DND-41 (cell line): ENCODE results near the gene PBX4.

Source experiments
- ATAC-seq: fragments of 200-7000 bp; cut with Tn5 transposase; 3 replicates; pipeline ENCODE4 v1.9.1; 2021; ENCODE audit warnings: low read depth; ENCODE audit not compliant: insufficient read depth
- DNase-seq: peaks from one replicate; pipeline ENCODE4 v3.0.0-alpha.2; 2020
- H2AFZ ChIP-seq: 2 replicates; pipeline ENCODE4 v1.6.0; 2012; ENCODE audit warnings: low read depth, low read length
- H3K27ac ChIP-seq: 2 replicates; pipeline ENCODE4 v1.5.1; 2012; ENCODE audit warnings: low read length, inconsistent platforms
- H3K27me3 ChIP-seq: fragments of 200-600 bp; sonication (generic); 2 replicates; pipeline ENCODE4 v1.6.0; 2012; ENCODE audit warnings: low read length, mild to moderate bottlenecking, inconsistent platforms; ENCODE audit not compliant: insufficient read depth, poor library complexity
- H3K36me3 ChIP-seq: 2 replicates; pipeline ENCODE4 v1.5.1; 2012; ENCODE audit warnings: low read length, inconsistent platforms; ENCODE audit not compliant: insufficient read depth
- H3K4me1 ChIP-seq: 2 replicates; pipeline ENCODE4 v1.5.1; 2012; ENCODE audit warnings: mild to moderate bottlenecking, low read length; ENCODE audit not compliant: insufficient read depth
- H3K4me2 ChIP-seq: 2 replicates; pipeline ENCODE4 v1.6.0; 2012; ENCODE audit warnings: mild to moderate bottlenecking, moderate library complexity, low read length, inconsistent platforms; ENCODE audit not compliant: insufficient read depth
- H3K4me3 ChIP-seq, 2 experiments: fragments of 200-600 bp in 1 of 2; shearing (Covaris generic) in 1 of 2; 2 replicates each; pipeline ENCODE4 v1.5.1; 2012 to 2016; ENCODE audit warnings: inconsistent platforms in 2 of 2, low read length in 2 of 2, mild to moderate bottlenecking in 2 of 2, low read depth in 1 of 2, moderate library complexity in 1 of 2
- H3K79me2 ChIP-seq: 2 replicates; pipeline ENCODE4 v1.6.0; 2012; ENCODE audit warnings: low read length, inconsistent platforms; ENCODE audit not compliant: insufficient read depth
- H3K9ac ChIP-seq: 2 replicates; pipeline ENCODE4 v1.6.0; 2012; ENCODE audit warnings: low read depth, mild to moderate bottlenecking, inconsistent platforms, low read length, moderate library complexity
- H3K9me3 ChIP-seq: 2 replicates; pipeline ENCODE4 v1.5.1; 2012; ENCODE audit warnings: low read length, moderate library complexity, mild to moderate bottlenecking, inconsistent platforms; ENCODE audit not compliant: insufficient read depth, severe bottlenecking
- H4K20me1 ChIP-seq: 2 replicates; pipeline ENCODE4 v1.6.0; 2012; ENCODE audit warnings: low read length; ENCODE audit not compliant: insufficient read depth
- CTCF ChIP-seq: IDR thresholded peaks from 2 replicates; pipeline ENCODE4 v1.5.1; 2012; ENCODE audit warnings: borderline replicate concordance, low read length, moderate library complexity, mild to moderate bottlenecking; ENCODE audit not compliant: poor library complexity, severe bottlenecking; ENCODE audit errors: extremely low read depth
- EZH2 ChIP-seq: IDR thresholded peaks from 3 replicates; pipeline ENCODE4 v1.6.1; 2012; ENCODE audit warnings: borderline replicate concordance, low read depth, mild to moderate bottlenecking, moderate library complexity, low read length, inconsistent platforms; ENCODE audit not compliant: severe bottlenecking

PBX4 gene

GRCh38 chr19:19544954-19545591 is 73.4 kb downstream of the PBX4 start:
- no peaks in the 10 kb centered on the region for H3K79me2 ChIP-seq
- H4K20me1 ChIP-seq, result no peaks in the 10 kb centered on the region
- no peak for TF ChIP-seq CTCF
- TF ChIP-seq EZH2, result no peak
- no peak overlapping the region for H3K27ac ChIP-seq
- no peaks in the 10 kb centered on the region for H3K36me3 ChIP-seq
- DNase-seq, result no peak
- ATAC-seq, result no peak
- no peak overlapping the region for H3K9ac ChIP-seq
- no peaks in the 10 kb centered on the region for H3K27me3 ChIP-seq
- no peaks in the 10 kb centered on the region for H3K9me3 ChIP-seq
- no peaks in the 10 kb centered on the region for H3K4me1 ChIP-seq
- H3K4me2 ChIP-seq, result no peak overlapping the region
- no peak overlapping the region for H3K4me3 ChIP-seq
- H2AFZ ChIP-seq, result no peak overlapping the region

- DNase-seq, result no peak
- no peaks in the 10 kb centered on the region for H3K9me3 ChIP-seq
- H3K4me2 ChIP-seq, result no peak overlapping the region
- no peak overlapping the region for H3K27ac ChIP-seq
- H3K79me2 ChIP-seq, result no peaks in the 10 kb centered on the region
- ATAC-seq, result no peak
- H2AFZ ChIP-seq, result no peak overlapping the region
- no peak overlapping the region for H3K9ac ChIP-seq
- no peak overlapping the region for H3K4me3 ChIP-seq
- TF ChIP-seq CTCF, result no peak
- no peaks in the 10 kb centered on the region for H4K20me1 ChIP-seq
- H3K4me1 ChIP-seq, result no peaks in the 10 kb centered on the region
- H3K27me3 ChIP-seq, result no peaks in the 10 kb centered on the region
- H3K36me3 ChIP-seq, result no peaks in the 10 kb centered on the region
Measured at GRCh38 chr19:19544257-19544953, 74.1 kb downstream of the PBX4 start.

- Histone ChIP-seq H3K27me3 (no peaks in the 10 kb centered on the region), H3K27ac (no peak overlapping the region), H3K4me2 (no peak overlapping the region), H3K36me3 (no peaks in the 10 kb centered on the region), H4K20me1 (no peaks in the 10 kb centered on the region), H3K4me1 (no peaks in the 10 kb centered on the region), H3K4me3 (no peak overlapping the region), H3K9me3 (no peaks in the 10 kb centered on the region), H3K79me2 (no peaks in the 10 kb centered on the region), H3K9ac (no peak overlapping the region), H2AFZ (no peak overlapping the region)
- no peak for ATAC-seq
- no peak for DNase-seq
- TF ChIP-seq CTCF (no peak), EZH2 (no peak)
Measured at GRCh38 chr19:19543640-19544039, 74.8 kb downstream of the PBX4 start.

- Histone ChIP-seq H3K27ac (no peak overlapping the region), H3K9me3 (no peaks in the 10 kb centered on the region), H3K27me3 (no peaks in the 10 kb centered on the region), H2AFZ (no peak overlapping the region), H3K4me1 (no peaks in the 10 kb centered on the region), H3K4me2 (no peak overlapping the region), H3K4me3 (no peak overlapping the region), H3K36me3 (no peaks in the 10 kb centered on the region), H4K20me1 (no peaks in the 10 kb centered on the region), H3K9ac (no peak overlapping the region), H3K79me2 (no peaks in the 10 kb centered on the region)
- no peak for ATAC-seq
- DNase-seq, result no peak
- no peak for TF ChIP-seq CTCF
- no peak for TF ChIP-seq EZH2
Measured at GRCh38 chr19:19543101-19543500, 75.4 kb downstream of the PBX4 start.
